NCI-H2196 (cell line): ENCODE data around the gene DDR1.
A peak's percentile ranks its signal among the peaks of the same experiment; 100 is the strongest.
"Not testable (repeated sequence)": the region's sequence is repeated elsewhere in the genome, so short reads cannot be mapped to it uniquely, and the experiment has no call there.

Source experiments
- DNase-seq: peaks from one replicate; lab custom pipeline; 2025; ENCODE audit not compliant: unreplicated experiment; lab: John Stamatoyannopoulos, UW

The DDR1 gene

DNA sequence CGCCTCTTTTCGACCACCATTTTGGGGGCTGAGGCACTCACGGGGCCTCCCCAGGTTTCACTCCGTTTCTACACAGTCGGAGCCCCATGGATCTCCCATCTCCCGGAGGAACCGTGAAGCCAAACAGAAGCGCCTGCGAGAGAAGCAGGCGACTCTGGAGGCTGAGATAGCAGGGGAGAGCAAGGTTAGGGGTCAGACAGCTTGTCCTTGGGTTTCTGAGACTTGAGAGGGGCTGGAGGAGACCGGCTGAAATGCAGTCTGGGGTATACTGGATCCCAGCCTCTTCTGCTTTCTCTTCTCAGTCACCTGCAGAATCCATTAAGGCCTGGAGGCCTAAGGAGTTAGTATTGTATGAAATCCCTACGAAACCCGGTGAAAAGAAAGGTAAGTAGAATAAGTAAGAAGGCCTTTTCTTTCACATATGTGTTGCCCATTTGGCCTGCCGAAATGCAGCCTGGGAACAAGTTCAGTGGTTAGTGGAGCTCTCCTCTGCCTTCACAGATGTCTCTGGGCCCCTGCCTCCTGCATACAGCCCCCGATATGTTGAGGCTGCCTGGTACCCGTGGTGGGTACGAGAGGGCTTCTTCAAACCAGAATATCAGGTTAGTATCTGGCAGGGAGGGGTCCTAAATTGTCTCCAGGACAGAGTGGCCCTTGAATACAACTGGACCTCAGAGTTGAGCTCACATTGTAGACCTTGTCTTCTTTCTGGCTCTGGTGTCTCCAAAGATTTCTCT lies 30.7 kb downstream of the DDR1 start:
- DNase-seq: no peak

DNA sequence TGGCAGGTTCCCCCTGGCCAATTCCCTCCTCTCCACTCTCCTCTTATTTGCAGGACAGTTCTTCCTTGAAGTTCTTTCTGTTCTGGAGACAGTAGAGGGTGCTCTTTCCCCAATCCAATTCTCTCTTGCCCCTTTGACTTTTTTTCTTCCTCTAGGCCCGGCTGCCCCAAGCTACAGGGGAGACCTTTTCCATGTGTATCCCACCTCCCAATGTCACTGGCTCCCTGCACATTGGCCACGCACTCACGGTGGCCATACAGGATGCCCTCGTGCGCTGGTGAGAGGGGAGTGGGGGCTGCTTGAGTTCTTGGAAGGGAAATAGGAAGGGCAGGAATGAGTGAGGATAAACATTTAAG lies 31.2 kb downstream of the DDR1 start:
- DNase-seq: peak; percentile 51

DNA sequence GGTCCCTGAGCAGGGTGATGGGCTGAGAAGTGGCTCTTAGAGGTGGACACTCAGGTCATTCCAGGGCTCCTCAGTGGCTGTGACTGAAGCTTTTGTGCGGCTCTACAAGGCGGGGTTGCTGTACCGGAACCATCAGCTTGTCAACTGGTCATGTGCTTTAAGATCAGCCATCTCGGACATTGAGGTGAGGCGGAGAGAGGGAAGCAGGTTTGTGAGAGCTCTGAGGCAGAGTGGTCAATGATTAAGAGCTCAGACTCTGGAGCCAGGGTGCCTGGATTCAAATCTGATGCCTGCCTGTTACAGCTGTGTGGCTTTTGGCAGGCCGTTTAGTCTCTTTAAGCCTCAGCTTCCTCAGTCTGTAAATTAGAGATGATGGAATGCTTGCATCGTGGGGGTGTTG lies 32.7 kb downstream of the DDR1 start:
- DNase-seq: no peak

DNA sequence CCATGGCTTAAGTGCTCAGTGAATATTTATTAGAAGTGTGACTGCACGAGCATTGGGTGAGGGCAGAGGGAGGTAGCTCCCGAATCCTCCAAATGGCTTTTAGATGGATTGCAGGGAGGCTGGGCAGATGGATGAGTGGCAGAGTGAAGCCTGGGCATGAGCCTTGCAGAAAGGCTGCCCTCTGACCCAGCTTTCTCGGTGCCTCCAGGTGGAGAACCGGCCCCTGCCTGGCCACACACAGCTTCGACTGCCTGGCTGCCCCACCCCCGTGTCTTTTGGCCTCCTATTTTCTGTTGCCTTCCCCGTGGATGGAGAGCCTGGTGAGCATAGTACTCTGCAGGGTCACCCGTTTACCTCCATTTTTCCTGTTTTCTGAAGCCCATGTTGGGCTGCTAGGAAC lies 33.2 kb downstream of the DDR1 start:
- no peak for DNase-seq

DNA sequence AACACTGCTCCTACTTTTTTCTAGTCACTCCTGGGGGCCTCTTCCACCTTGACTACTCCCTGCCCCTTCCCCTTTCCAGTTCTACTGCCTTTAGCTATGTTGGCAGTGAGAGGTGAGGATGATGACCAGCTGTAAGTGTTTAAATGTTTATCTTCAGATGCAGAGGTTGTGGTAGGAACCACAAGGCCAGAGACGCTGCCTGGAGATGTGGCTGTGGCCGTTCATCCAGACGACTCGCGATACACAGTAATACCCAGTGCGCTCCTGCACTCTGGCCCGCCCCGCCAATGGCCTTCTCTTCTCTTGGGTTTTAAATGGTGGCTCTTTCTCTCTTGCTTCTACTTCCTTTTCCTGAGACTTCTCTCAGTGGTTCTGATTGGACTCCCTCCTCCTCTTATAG lies 34.4 kb downstream of the DDR1 start:
- DNase-seq: no peak

DNA sequence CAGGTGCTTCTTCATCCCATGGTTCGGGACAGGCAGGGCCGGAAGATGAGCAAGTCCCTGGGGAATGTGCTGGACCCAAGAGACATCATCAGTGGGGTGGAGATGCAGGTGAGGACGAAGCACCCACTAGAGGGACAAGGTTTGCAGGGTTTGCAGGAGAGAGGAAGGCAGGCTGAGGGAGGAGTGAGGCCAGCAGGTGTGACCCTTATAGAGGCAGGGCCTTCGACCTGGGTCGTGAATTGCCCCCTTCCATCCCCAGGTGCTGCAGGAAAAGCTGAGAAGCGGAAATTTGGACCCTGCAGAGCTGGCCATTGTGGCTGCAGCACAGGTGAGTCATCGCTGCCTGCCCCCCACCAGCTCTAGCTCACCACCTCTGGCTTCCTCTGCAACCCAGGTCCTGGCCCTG lies 38.1 kb downstream of the DDR1 start:
- no peak for DNase-seq

DNA sequence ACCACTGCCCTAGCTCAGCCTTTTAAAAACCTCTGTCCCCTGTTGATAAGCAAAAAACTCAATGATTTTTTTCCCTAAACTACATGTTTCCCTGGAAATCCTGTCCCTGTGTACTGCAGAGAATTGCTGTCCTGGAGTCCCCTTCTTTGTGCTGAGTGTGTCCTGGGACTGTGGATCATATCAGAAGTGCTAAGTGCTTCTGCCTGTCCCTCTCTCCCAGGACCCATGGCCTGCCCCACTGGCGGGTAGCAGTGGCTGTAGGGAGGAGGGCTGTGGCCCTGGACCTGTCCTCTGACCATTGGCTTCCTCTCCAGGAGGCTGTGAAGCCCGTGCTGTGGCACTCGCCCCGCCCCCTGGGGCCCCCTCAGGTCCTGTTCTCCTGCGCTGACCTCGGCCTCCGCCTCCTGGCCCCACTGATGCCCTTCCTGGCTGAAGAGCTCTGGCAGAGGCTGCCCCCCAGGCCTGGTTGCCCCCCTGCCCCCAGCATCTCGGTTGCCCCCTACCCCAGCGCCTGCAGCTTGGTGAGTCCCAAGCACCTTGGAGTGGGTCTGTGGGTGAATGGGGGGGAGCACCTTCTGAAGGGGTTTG lies 39.8 kb downstream of the DDR1 start:
- DNase-seq: not testable (repeated sequence)

DNA sequence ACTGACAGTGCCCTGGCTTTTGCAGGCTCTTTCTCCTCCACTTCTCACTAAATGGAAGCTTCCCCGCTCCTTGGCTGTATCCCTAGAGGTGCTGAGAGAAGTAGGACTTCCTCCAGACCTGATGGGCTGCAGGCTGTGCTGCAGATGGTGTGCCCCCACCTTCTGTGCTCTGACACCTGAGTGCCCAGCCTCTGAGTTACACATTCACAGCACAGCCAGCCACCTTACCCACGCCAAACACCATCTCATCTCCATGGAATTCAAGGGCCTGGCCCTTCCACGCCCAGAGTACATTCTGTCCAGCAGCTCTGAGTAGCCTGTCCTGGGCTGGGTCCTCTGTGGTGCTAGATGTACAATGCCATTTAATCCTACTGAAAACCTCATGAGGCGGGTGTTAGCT lies 42.3 kb downstream of the DDR1 start:
- DNase-seq: no peak

DNA sequence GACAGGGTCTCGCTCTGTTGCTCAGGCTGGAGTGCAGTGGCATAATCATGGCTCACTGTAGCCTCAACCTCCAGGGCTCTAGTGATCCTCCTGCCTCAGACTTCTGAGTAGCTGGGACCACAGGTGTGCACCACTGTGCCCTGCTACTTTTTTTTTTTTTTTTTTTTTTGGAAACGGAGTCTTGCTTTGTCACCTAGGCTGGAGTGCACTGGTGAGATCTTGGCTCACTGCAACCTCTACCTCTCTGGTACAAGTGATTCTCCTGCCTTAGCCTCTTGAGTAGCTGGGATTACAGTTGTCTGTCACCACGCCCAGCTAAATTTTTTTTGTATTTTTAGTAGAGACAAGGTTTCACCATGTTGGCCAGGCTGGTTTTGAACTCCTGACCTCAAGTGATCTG lies 42.8 kb downstream of the DDR1 start:
- DNase-seq: not testable (repeated sequence)

DNA sequence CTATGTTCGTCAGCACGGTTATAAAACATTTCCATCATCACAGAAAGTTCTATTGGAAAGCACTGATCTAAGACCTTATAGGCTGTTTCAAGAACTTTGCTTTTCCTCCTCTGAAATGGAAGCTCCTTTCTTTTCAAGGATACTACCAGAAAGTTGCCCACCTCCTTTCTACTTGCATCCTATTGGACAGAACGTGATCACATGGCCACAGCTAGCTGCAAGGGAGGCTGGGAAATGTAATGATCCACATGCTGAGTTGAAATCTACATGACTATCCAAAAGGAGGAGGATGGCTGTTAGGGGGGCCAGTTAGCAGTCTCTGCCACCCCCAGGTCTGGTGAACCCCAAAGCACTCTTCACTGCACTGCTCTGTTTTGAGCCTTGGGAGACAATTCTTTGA lies 44.4 kb downstream of the DDR1 start:
- DNase-seq: no peak

DNA sequence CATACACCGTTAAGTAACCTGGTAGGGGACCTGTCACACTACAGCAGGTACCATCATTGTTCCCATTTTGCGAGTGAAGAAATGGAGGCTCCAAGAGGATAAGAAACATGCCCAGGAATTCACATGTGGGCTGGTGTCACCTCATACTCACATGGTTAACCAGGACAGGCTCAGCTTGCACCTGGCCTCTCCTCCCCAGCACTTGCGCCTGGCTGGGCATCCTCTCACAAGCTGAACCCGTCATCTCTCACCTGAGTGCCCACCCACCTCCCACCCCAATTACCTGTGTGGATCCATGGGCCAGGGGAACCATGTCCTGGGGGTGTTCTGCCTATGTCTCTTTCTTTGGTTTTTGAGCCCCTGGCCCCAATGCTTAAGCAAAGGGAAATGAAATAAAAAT lies 46.2 kb downstream of the DDR1 start:
- DNase-seq: no peak

DNA sequence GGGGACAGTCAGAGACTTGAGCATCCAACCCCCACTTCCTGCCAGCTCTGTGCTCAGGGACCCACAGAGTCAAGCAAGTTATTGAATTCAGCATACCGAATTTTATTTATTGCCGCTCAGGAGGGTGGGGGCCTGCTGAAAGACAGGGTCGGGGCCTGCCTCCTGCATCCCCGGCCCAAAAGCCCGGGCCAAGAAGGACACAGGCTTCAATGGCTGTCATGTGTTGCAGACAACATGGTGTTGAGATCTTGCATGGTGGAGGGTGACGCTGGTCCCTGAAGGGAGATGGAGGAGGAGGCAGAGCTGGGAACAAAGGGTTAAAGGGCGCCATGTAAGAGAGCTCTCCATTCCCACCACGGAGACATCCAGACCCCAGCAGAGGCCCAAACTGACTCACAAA lies 47.0 kb downstream of the DDR1 start:
- DNase-seq: no peak

DNA sequence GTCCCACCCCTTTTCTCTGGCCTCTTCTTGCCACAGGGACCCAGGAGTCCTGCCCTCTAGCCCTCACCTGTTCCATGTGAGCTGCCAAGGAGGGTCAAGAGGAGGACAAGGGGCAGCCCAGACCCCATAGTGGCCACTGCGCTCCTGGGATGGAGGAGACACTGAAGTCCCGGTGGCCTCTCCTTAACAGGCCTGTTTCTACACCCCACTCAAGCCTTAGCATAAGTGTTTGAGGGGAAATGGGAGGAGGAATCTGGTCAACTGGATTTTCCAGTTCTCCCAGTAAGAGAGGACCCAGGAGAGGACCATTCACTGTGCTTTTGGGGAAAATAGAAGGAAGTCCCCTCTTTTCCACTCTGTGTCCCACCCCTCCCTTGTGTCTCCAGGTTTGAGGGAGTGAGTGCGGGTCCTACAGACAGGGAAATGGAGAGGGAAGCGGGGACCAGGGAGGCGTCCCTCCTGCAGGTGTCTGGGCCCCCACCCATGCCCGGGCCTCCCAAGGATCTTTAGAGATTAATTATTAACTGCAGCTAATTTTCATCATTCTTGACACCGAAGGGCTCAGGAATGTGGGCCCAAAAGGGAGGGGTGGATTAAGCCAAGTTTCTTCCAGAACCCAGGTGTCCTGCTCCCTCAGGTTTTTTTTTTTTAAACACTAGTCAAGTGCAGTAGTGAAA lies 47.8 kb downstream of the DDR1 start, which contains the start of gene SFTA2:
TSS of gene SFTA2 (minus strand) at position 202 of the 677 bp plus-strand sequence. CDS start at position 128, 74 bp downstream.
- DNase-seq: no peak

DNA sequence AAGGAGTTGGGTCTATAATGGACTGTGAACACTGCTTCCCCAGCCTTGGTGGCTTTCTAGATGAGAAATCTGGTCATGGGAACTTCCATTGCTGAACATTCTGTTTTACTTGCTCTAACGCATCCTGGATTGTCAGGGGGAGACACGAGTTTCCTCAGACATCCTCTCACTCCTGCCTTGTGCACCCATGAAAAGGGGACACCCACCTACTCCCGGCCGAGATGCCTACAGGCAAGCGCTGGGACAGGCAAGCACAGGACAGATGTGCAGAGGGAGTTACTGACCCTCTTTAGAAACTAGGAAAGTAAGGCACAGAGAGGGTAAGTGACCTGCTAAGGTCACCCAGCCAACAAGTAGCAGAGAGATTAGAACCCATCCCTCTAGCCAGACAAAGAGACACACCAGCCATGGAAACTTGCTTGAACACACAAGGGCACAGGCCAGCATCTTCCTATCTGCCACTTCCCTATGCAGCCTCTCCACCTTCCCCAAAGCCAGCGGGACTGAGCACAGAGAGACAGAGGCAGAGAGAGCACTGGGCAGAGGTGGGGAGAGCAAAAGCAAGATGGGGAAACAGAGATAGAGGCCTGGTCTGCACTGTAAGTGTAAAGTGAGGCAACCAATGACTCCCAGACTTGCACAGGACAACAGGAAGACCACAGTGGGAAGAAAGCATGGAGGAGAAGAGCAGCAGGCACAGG lies 48.5 kb downstream of the DDR1 start:
- no peak for DNase-seq

DNA sequence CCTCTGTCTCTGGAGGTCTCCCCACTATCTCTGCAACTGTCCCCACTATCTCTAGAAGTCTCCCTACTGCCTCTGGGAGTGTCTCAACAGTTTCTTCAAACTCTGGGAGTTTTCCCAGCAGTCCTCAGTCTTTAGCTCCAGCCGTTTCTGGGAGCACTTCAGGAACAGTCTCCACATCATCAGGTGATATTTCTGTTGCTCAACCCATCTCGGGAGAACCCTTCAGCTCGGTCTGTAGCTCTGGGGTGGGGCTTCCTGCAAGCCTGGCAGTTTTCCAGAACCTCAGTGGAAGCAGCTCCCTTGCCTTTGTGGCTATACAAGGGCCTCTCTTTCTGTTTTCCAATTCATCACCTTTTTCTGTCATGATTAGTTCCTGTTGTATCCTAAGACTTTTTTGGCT lies 50.7 kb downstream of the DDR1 start:
- no peak for DNase-seq

DNA sequence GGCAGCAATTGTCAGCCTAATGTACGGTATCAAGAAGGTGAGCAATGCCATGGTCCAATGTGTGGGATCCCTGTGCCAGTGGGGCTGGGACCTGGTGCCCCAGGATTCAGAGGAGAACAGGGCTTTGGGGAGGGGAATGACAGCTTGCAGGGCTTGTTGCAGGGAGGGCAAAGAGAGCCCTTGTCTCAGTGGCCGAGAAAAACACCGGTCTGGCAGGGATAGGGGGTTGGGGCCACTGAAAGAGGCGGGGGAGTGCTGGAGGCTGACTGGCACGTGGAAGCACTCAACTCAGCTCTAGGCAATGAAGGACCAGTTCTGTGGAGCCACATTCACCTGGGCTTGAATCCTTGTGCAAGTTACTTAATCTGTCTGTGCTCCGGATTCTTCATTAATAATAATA lies 52.9 kb downstream of the DDR1 start:
- no peak for DNase-seq

DNA sequence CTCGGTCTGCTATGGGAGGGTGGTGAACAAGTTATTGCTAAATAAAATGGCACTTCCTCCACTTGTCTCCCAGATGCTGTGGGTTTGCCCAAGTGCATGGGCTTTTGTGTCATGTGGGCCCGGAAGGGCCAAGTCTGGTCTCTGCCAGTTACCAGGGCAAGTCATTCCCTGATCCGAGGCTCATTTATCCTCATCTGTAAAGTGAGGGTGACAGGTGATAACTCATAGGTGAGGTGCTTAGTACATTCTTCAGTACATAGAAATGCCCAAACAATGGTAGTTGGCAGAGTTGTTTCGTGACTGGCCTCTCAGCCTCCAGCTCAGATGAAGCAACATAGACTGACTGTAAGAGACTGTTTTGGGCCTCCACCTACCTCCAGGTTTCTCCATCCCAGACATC lies 54.4 kb downstream of the DDR1 start:
- DNase-seq: no peak

DNA sequence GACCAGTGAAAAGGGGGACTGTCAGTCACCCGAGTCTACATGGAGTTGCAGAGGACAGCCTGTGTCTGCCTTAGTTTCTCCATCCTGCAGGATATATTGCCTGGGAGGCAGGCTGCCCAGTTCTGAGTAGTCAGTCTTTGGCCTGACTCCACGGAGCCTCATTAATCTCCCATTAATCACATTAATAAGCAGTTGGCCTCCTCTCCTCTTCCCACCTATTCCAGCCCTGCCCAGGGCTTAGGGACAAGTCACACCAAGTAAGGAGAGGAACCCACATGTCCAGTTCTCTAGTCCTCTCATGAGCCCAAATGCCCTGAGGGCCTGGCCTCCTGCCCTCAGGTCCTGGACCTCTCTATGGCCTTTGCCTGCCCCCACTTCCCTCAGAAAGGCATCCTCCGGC lies 55.2 kb downstream of the DDR1 start:
- DNase-seq: no peak

DNA sequence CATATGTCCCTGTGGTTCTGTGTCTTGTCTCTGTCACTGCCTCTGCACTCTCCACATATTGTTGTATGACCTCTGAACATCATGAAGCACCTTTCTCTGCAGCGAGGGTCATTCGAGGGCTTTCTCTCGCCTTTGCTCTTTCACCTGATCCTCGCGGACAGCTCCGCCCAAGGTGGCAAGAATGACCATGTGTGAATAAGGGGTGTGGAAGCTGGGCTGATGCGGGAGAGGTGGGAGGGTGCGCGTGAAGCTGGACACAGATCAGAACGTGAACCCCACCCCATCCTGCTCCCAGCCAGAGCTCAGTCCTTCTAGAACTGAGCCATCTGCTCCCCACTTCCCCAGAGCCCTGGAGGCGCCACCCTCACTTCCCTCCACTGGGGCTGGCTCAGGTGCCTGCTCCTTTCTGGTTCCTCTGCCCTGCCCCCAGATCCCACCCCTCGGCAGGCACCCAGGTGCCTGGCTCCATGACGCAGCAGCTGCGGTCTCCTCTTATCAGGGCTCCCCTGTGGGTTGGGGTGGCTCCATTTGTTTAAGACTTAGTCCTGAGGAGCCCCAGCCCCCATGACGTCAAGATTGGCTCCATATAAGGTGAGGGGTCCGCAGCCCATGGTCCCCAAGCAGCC lies 56.2 kb downstream of the DDR1 start, which contains the start of gene MUCL3:
TSS of gene MUCL3 (plus strand) at position 613 of the 626 bp plus-strand sequence. CDS start 27 bp downstream, outside the sequence.
- no peak for DNase-seq

DNA sequence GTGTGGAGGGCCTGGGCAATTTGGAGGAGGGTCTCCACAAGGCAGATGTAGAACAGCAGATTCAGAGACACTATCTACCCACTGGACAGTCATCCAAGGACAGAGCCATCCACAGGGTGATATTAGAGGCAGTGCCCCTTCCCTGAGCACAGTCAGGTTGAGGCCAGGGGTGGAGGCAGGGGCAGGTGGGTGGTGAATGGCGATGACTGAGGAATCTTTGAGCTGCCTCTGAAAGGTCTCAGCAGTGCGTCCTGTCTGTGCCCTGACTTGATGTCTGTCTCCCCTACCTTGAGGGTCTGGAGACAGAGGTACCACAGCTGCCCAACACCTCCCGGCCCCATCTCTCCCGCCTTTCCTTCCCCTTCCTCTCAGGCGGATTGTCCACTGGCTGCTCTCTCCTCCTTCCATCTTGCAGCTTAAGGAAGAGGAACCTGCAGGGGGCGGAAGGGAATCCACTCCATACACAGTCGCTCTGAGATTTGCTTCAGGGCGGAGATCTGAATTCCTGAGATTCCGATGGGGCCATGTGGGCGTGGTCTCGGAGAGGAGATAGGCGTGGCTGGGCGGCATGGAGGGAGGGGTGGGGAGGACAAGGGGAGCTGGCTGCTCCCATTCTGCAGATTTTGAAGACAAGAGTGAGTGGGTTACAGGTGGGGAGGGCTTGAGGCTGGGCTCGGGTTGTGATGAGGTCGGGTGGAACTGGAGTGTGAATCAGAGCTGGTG lies 58.2 kb downstream of the DDR1 start:
- peak; percentile 9 for DNase-seq

DNA sequence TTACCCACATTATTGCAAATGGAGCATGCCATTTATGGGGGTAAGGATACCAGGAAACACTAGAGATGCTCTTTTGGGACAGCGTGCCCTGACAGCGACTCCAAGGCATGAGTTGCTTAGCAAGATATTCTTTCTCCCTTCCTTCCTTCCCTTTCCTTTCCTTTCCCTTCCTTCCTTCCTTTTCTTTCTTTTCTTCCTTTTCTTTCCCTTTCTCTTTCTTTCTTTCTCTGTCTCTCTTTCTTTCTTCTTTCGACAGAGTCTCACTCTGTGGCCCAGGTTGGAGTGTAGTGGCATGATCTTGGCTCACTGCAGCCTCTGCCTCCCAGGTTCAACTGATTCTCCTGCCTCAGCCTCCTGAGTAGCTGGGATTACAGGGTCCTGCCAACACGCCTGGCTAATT lies 59.7 kb downstream of the DDR1 start:
- DNase-seq: no peak
